HG03045 (cell line): ENCODE measurements around the gene TSC1.
A peak's percentile ranks its signal among the peaks of the same experiment; 100 is the strongest.
"Not testable (repeated sequence)": the region's sequence is repeated elsewhere in the genome, so short reads cannot be mapped to it uniquely, and the experiment has no call there.

ENCODE experiments used
- ATAC-seq: cut with Tn5 transposase; IDR thresholded peaks from one replicate; pipeline ENCODE4 v1.9.1; 2021; ENCODE audit warnings: mild to moderate bottlenecking, moderate library complexity; ENCODE audit not compliant: unreplicated experiment

TSC1 gene

GRCh38 chr9:132944294-132945185, at the start of gene TSC1:
TSS of gene TSC1 (minus strand) at chr9:132944616. CDS start at chr9:132928872, 15,744 bp downstream.
- peak; percentile 56 for ATAC-seq

- ATAC-seq: no peak
Measured at GRCh38 chr9:132993511-132993939, 49.1 kb upstream of the TSC1 start.

GRCh38 chr9:132991351-132992300, 47.2 kb upstream of the TSC1 start:
- ATAC-seq: no peak

- no peak for ATAC-seq
Measured at GRCh38 chr9:132990781-132991180, 46.4 kb upstream of the TSC1 start.

GRCh38 chr9:132989998-132990557, 45.7 kb upstream of the TSC1 start:
- not testable (repeated sequence) for ATAC-seq

- ATAC-seq: no peak
Measured at GRCh38 chr9:132989414-132989996, 45.1 kb upstream of the TSC1 start.

- ATAC-seq: no peak
Measured at GRCh38 chr9:132989014-132989310, 44.5 kb upstream of the TSC1 start.

GRCh38 chr9:132988244-132989013, 44.0 kb upstream of the TSC1 start:
- ATAC-seq: no peak

- ATAC-seq: no peak
Measured at GRCh38 chr9:132986640-132987620, 42.5 kb upstream of the TSC1 start.

- no peak for ATAC-seq
Measured at GRCh38 chr9:132986114-132986513, 41.7 kb upstream of the TSC1 start.

- ATAC-seq: no peak
Measured at GRCh38 chr9:132985489-132985888, 41.1 kb upstream of the TSC1 start.

- ATAC-seq: no peak
Measured at GRCh38 chr9:132985071-132985350, 40.6 kb upstream of the TSC1 start.

- ATAC-seq: no peak
Measured at GRCh38 chr9:132984202-132985070, 40.0 kb upstream of the TSC1 start.

- ATAC-seq: no peak
Measured at GRCh38 chr9:132983491-132984201, 39.2 kb upstream of the TSC1 start.

- no peak for ATAC-seq
Measured at GRCh38 chr9:132982458-132982857, 38.0 kb upstream of the TSC1 start.

GRCh38 chr9:132980157-132980556, 35.7 kb upstream of the TSC1 start:
- ATAC-seq: no peak

GRCh38 chr9:132978451-132979131, 34.2 kb upstream of the TSC1 start, which contains the start of gene GFI1B:
TSS of gene GFI1B (plus strand) at chr9:132978694. CDS start at chr9:132986679, 7,985 bp downstream.
- no peak for ATAC-seq
